Measurements from ENCODE around the gene MYRF.

MYRF gene

DNA sequence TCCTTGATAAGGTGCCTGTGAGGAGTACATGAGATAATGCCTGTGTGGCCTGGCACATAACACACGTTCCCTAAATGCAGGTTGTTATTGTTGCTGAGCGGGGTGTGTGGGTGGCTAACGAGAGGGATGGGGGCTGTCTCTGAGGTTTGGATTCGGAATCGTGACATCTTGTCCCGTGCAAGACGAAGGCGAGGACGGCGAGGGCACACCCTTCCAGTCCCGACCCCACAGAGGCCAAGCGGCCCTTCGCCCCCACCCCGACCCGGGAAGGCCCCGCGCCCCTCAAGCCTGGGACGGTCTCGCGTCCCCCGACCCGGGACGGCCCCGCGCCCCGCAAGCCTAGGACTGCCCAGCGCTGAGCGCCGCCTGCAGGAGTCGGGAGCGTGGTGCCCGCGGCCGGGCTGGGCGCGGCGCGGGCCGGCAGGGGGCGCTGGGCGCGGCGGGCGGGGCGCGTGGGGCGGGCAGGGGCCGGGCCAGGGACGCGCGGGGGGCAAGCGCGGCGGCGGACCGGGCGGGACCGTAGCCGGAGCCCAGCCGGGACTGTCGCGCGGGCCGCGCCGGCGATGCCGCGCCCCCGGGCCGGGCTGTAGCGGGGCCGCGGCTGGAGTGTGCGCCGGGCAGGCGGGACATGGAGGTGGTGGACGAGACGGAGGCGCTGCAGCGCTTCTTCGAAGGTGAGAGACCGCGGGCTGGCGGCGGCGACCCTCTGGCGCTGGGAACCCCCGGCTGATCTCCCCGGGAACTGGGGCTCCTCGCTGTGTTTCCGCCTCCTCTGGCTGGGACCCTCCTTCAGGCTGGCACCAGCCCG, at the start of gene MYRF:
MYRF (plus strand) TSS at position 520 of the 808 bp plus-strand sequence; CDS start at position 629, 109 bp downstream.
- DNase-seq, result peak; percentile 56

GRCh38 chr11:61702701-61703312, 49.6 kb upstream of the MYRF start:
- no peak for DNase-seq

DNA sequence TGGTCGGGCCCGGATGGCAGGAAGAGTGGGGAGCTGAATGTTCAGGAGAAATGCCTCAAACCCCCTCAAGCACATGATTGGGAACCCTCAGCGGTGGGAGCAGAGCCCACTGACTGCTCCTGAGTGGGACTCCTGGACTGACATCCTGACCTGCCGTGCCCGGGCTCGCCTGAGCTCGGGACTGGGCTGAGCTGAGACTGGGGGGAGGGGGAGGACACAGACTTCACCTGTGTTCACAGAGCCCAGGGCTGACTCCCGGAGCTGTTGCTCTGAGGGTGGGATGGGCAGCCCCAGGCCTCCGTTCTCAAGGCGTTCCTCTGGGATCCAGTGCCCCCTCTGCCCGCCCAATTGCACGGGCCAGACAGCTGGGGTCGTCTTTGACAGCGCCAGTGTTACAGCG, 47.6 kb upstream of the MYRF start:
- DNase-seq, result no peak

- DNase-seq, result no peak
These were observed 45.7 kb upstream of the MYRF start for GRCh38 chr11:61706452-61707400.

- no peak for DNase-seq
These were observed 44.9 kb upstream of the MYRF start for GRCh38 chr11:61707574-61707973.

DNA sequence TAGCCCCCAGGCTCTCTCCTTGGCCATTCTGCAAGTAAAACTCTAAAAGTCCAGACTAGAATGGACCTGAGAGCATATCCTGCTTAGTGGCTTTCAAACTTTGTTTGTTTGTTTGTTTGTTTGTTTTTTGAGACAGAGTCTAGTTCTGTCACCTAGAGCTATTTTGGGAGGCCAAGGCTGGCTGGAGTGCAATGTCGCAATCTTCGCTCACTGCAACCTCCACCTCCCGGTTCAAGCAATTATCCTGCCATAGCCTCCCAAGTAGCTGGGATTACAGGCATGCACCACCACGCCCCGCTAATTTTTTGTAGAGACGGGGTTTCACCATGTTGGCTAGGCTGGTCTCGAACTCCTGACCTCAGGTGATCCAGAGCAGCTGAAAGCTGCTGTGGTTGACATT, 43.3 kb upstream of the MYRF start:
- no peak for DNase-seq

DNA sequence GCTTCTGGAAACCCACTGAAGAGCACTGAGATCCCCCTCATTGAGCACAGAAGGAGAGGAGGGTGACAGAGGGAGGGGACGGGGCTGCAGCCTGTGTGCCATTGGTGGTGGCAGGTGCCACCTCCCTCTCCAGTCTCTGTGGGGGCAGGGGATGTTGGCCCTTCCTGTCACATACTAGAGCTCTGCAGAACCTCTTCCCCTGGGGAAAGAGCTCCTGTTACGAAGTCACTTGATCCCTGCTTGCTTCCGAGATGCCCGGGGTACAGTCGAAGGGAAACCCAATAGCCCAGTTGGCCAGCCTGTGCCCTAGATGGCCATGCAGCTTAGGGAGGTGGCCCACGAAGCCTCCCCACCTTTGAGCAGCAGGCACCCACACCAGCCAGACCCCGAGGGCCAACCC, 42.9 kb upstream of the MYRF start:
- no peak for DNase-seq

DNA sequence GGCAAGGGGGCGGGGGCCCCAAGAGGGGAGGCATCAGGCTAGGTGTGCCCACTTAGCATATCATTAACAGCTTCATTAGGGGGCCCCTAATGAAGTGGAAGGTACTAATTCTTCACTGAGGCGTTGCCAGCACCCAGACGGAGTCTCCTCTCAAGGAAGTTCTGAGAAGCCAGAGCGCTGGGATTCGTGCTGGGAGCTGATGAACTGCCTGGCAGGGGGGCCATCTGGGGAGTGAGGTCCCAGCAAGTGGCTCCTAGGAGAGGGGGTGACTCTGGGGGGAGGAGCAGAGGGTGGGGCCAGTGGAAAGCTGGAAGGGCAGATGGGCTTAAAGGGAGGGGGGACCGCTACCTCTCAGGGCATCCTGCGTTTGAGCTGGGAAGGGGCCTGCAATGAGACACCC, 42.4 kb upstream of the MYRF start:
- DNase-seq, result no peak

GRCh38 chr11:61711037-61711436, 41.4 kb upstream of the MYRF start:
- DNase-seq, result no peak

GRCh38 chr11:61711498-61711897, 40.9 kb upstream of the MYRF start:
- DNase-seq, result no peak

DNA sequence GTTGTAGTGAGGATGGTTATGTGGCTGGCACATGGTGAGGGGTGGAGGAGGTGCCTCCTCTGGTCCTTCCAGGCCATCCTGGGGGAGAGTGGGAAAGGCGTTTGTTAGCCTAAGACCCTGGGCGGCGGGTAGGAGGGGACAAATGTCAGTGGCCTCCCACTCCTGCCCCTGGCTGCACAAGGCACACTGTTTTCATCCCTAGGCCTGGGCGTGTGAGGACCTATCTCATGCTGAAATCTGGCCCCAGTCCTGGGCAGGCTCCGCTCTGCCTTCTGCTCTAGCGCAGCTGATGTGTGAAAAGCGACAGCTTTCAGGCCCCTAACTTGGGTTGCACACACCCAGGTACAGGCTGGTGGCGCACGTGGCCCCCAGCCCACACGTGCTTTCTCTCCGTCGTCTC, 40.1 kb upstream of the MYRF start:
- no peak for DNase-seq

DNA sequence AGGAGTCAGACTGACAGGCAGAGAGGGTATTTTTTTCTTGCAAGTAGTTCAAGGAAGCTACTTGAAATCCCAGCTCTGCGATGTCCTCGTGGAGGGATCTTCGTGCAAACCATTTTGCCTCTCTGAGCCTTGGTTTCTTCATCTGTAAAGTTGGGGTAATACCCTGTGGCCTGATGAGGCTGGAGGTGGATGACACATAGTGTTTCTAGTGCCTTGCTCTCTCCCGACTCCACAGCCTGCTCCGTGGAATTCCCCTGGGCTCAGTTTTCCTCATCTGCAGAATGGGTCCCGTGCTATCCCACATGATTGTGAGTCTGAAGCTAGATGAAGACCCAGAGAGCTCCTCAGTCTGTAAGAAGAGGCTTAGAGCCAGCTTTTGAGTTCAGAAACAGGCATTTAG, 39.6 kb upstream of the MYRF start:
- no peak for DNase-seq

GRCh38 chr11:61713464-61713863, 39.0 kb upstream of the MYRF start:
- no peak for DNase-seq

GRCh38 chr11:61713906-61714305, 38.5 kb upstream of the MYRF start:
- no peak for DNase-seq

DNA sequence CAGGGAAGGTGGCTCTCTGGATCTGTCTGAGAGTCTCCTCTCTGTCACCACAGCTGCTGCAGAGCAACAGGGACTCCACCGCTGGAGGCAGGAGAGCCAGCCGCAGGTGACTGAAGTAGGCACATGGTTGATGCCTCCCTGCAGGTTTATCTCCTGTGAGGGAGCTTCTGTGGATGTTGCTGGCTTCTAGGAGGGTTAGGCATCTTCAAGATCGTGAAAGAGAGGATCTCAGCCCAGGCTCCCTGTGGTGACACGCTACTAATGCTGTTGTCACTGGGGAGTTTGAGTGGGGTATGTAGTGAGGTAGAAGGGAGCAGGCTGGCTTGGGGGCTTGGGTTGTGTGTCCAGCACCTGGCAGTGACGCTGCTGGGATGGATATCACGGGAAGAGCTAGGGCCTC, 38.1 kb upstream of the MYRF start:
- DNase-seq, result no peak

DNA sequence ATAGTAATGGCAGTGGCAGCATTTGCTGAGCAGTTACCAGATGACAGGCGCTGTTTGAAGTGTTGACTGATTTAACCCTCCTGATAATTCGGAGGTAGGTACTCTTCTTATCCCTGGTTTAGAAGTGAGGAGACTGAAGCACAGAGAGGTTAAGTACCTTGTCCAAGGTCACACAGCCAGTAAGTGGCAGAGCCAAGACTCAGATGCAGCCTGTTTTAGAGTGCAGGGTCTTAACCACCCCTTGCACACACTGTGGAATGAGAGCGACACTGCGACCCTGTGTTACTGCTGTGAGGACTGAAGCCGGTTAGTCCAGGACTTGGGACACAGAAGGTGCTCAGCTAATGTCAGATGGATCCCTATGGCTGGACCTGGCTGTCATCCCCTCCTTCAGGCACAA, 37.5 kb upstream of the MYRF start:
- DNase-seq, result no peak

GRCh38 chr11:61715867-61716266, 36.6 kb upstream of the MYRF start:
- DNase-seq, result no peak

DNA sequence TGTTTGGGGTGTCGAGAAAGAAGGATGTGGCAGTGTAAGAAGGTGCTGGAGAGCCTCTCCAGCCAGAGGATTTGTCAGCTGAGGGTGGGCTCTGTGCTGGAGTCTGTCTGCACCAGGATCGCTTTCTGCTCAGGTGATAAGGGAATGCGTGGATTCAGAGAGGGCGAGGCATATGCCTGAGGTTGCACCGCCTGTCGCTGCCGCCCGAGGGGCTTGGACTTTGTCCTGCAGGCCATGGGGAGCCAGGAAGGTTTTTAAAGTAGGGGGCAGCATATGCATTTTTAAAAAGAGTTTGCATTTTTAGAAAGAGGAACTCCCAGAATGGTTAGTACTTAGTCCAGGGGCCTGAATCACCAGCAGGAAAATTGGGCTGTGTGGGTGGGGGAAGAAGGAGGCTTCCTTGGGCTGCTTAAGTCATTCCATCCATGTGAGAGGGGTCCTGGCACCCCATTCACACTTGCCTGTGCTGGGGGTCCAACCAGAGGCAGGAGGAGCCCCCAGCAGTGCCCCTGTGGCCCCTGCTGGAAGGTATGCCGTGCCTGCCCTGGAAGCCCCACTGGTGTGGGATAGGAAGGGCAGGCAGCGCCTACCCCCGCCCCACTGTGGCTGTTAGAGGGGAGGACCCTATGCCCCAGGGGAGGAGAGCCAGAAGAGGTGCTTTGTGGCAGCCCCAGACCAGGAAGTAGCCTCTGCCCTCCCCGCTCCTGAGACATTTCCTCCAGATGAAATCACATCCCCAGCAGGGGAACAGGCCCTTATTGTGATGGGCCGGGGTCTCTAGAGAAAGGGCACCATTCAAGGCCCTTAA, 35.8 kb upstream of the MYRF start:
- DNase-seq, result no peak

DNA sequence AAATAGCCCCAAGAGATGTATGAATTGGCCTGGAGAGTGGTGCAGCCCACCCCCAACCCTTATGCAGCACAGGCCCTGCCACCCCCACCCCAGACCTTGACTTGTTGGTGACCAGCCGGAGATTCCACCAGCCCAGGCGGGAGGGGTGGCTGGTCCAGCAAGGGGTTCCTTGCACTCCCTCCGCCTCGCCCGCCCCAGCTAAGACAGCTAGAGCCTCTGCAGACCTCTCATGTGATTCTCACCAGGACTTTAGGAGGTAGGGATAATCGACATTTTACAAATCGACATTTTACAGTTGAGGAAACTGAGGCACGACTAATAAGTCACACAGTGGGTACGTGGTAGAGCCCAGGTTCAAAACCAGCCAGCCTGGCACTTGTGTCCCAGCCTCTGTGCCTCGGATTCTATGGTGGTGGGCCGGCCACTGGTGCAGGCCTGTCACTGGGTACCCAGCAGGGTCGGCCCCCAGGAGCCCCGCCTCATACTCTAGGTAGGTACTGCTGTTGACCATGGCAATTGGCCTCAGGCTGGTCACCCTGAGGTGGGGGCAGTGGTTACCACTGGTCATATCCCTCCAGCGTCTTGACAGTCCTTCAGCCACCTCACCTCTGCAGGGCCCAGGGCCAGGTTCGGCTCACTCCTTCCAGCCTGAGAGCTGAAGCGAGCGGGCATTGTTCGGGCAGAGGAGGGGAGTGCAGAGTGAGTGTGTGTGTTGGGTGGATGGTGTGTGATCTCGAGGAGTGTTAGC, 35.0 kb upstream of the MYRF start:
- DNase-seq, result no peak

DNA sequence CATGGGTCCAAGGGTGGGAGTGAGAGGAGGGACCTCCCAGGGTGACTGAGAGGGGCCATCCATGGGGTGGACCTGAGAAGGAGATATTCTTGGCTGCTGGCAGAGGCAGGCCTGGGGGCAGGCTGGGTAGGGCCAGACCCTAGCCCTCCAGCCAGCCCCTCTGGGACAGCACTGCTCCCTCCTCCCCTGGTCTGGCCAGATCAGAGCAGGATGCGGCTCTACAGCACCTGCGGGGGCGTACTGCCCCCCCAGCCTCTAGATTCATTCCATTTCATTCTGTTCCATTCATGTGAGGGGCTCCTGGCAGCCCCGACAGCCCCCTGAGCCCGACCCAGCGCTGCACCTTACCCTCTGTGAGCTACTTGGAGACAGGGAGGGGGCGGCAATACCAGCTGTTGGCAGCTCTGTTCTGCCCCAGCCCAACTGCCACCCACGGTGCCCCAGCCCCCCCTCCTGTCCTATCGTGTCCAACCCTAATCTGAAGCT, 34.3 kb upstream of the MYRF start:
- DNase-seq, result no peak

DNA sequence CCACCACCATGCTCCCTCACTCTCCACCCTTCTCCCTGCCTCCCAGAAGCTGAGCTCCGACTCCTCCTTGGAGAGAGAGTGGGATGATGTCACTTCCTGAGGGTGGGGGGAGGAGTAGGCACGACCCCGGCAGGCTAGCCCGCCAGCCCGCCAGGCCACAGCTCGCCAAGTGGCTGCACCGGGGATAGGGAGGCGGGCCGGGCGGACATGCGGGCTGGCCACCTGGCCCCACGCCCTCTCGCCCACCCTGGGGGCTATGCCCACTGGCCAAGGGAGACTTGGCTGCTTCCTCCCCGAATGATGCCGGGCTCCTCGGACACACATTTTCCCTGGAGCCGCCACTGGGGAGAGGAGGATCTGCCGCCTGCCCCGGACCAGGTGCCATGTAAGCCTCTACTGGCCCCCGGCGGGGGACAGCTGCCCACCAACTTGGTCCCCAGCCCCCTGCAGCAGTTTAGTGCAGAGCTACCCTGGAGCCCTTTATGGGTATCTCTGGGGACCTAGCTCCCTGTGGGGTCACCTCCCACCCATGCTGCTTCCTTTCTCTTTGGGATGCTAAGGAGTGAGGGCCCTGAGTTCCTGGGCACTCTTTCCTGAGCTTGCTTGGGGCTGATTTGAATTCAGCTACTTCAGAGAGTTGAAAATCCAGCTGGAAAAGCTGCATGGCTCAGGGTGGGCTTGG, 33.7 kb upstream of the MYRF start:
- no peak for DNase-seq

Data from CD4-positive, alpha-beta T cell treated with Interleukin-17A for 1 hour (primary cell).